Stimulated activated CD8-positive, alpha-beta memory T cell treated with anti-CD3 and anti-CD28 coated beads, Interleukin-15, amount 100 ng/mL, for 4 hours (primary cell): ENCODE data around the gene YTHDF1.
"Not testable (repeated sequence)": the region's sequence is repeated elsewhere in the genome, so short reads cannot be mapped to it uniquely, and the experiment has no call there.

ENCODE experiments used
- DNase-seq, 2 donors: peaks; one replicate each; pipeline ENCODE4 v3.0.0-alpha.2; 2020; ENCODE audit warnings: low read depth in 2 of 2

The YTHDF1 gene

DNA sequence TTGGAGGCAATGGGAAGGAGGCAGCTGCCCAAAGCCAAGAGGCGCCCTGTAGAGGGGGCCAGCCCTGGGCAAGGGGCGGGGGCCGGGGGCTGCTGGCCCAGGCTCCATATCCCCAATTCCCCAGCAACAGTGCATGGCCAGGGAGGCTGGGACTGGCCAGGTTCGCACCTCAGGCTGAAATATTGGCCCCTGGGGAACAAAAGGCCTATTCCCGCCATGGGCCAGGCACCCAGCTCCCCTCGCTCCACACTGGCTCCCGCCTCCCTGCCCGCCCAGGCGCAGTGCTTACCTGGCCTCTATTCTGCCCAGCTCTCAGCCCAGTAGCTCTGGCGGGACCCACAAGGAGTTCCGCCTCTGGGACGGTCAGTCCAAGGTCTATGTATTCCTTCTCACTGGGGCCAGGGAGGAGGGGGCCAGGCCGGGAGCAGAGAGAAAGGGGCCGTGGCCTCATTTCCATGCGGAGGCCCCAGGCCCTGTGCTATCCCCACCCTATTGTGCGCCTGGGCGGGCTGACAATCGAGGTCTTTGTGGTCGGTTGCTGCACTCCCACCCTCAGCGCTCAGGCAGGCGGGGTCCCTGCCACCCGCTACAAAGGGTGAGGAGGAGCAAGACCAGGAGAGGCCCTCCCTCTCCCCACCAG lies 42.3 kb downstream of the YTHDF1 start:
- no peak for DNase-seq

DNA sequence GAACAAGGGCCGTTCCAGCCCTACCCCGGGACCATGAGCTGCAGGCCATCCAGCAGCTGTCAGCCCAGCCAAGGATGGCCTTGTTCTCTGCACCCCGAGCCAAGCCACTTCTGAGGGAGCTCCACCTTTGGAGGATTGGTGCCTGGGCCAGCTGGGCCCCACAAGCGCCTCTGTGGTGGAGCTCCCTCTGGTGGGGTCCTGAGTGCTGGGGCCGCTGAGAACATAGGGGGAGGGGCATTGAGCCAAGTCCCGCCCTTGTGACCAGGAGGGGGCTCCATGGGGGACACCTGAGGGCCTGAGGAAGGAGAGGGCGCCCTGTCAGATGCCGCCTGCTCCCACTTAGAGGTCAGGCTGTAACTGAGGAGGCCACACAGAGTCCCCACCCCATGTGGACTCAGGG lies 43.2 kb downstream of the YTHDF1 start:
- no peak for DNase-seq

DNA sequence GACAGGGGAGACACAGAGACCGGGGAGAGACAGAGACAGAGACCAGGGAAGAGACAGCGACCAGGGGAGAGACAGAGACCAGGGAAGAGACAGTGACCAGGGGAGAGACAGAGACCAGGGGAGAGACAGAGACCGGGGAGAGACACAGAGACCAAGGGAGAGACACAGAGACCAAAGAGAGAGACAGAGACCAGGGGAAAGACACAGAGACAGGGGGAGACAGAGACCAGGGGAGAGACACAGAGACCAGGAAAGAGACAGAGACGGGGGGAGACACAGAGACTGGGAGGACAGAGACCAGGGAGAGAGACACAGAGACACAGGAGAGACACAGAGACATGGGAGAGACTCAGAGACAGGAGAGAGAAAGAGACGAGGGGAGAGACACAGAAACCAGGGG lies 43.9 kb downstream of the YTHDF1 start:
- no peak for DNase-seq

DNA sequence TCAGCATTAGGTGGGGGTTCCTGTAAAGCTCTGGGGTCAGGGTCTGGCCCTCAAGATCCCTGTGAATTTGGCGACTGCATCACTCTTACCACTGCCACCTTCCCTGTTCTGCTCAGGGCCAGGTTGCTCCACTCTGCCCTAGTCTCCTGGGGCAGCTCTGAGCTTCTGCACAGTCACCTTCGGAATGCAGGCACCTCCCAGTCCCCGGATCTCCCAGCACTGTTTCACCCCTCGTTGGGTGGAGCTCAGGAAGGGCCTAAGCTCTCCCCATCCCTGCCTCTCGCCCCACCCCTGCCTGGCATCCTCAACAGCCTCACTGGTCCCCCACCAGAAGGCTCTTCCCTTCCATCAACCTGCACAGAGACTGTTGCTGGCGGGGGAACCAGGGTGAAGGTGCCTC lies 46.2 kb downstream of the YTHDF1 start:
- no peak for DNase-seq

DNA sequence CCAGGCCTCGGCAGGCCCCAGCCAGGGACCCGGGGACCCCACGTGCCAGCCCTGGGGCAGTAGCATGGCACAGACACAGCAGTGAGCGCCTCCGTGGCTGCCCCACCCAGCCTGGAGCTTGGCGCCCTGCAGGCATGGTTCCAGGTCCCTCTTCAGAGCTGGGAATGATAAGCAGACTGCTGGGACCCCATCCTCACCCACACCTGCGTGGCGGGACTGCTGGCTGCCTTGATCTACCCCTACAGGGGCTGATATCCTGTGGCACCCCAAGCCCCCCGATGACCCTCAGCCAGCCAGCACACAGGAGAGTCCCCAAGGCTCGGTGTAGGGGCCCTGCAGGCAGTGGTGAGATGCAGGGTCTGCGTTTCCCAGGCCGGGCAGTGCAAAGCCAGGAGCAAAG lies 47.1 kb downstream of the YTHDF1 start:
- no peak for DNase-seq

DNA sequence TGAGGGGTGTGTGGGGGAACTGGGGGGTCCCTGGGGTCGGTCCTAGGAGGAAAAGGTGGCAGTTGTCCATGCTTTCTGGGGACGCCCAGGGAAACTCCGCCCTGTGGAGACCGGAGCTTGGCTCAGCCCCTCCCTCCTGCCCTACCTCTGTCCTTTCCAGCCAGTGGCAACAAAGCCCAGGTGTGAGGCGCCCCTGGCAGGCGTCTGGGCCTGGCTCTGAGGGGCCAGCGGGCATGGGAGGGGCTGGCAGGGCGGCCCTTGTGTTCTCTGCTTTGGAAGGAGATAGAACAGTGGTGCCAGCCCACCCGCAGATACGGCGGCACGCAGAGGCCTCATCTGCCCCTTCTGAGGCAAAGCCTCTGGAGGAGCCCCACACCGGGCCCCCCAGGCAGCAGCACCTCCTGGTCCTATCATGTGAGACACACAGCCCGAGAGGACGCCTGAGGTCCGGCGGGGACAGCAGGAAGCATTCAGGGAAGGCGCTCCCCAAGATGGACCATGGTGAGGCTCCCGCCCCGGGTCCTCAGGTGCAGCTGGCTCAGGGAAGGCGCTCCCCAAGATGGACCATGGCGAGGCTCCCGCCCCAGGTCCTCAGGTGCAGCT lies 47.9 kb downstream of the YTHDF1 start:
- no peak for DNase-seq

DNA sequence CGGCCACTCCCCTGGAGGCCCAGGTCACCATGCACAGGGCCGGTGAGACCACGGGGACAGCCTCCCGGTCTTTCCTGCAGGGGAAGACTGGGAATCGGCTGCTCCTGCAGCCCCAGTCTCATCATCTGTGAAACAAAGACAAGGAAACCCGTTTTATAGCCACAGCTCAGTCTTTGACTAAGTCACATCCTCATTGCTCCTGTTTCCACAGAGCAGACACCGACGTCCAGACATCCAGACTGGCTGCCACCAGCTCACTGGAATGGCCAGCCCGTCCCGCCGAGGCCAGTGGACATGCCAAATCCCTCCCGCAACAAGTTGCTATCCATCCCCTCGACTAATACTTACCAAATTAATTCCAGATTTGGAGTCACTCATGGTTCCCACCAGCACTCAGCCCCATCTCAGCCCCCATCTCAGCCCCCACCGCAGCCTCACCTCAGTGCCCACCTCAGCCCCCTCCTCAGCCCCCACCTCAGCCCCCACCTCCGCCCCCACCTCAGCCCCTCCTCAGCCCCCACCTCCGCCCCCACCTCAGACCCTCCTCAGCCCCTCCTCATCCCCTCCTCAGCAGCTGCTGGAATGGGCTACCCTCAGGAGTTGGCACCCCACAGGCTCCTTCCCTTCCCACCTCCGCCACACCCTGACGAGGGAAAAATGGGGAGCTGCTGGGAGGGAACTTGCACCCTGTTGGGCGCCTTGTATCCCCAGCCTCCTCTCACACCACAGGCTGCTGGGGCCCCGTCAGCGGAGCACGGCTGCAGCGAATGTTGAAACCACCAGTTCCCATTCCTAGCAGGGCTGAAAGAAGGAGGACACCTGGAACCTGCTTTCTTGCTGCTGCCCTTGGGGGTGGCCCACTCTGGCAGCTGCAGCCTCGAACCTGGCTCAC lies 48.7 kb downstream of the YTHDF1 start:
- DNase-seq: no peak

DNA sequence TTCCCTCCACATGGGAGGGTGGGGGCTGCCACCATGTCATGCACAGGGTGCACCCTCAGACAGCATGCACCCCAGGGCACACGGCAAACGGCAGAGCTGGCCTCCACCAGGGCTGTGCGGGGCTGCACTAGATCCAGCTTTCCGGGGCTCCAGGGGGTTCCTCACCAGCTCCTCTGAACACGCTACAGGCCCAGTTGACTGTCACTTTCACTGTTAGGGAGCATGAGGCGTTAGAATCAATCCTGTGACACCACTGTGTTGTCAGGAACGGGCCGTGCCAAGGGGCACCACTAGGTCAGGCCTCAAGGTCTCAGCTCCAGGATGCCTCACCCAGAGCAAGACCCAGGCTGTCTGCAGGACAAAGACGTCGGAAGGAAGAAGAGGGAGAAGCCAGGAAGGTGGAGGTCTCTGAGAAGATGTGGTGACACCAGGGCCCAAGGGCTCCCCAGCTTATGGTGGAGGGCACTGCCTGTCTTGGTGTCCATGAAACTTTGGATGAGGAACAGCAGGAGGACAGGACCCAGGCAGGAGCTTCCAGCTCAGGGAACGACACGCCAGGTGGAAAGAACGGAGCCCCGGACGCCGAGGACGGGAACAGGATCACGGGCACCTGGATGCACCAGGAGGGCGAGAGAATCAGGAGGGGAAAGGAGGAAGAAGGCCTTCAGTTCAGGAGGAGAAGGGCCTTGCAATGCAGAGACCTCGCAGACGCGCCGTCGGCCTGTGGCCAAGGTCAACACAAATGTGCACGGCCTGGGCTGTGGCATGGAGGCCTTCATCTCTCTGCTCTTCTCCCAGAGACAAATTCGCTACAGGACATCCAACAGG lies 49.5 kb downstream of the YTHDF1 start:
- DNase-seq: no peak

DNA sequence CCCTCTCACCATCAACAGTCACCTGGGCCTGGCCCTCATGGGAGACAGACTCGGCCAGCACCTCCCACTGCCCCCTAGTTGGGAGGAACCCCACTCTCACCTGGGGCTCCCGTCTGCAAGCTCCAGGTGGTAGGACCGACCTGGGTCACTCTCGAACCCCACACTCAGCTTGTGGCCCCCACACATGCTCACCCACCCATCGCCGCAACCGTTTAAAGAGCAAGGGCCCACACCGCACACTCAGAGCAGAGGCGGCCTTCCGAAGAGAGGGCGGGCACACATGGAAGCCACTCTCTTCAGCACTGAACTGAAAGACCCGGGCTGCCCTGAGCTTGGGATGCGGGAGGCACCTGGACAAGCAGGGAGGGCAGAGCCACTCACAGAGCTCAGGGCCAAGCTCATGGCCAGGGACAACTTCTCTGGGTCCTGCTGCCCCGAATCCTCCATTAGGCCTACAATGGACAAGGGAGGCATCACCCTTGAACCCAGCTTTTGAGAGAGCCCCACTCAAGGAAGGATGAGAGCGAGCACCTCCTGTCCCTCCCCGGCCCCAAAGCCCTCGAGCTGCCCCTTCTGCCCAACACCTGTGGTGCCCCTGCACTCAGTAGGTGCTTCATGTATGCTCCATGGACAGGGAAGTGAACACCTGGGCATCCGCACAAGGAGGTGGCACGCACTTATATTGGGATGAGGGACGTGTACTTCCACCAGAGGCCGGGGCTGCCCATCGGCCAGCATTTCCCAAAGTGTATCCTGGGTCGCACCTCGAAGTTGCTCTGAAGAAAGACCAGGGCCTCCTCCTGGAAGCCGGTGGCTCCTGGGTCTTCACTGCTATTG lies 50.4 kb downstream of the YTHDF1 start:
- no peak for DNase-seq

DNA sequence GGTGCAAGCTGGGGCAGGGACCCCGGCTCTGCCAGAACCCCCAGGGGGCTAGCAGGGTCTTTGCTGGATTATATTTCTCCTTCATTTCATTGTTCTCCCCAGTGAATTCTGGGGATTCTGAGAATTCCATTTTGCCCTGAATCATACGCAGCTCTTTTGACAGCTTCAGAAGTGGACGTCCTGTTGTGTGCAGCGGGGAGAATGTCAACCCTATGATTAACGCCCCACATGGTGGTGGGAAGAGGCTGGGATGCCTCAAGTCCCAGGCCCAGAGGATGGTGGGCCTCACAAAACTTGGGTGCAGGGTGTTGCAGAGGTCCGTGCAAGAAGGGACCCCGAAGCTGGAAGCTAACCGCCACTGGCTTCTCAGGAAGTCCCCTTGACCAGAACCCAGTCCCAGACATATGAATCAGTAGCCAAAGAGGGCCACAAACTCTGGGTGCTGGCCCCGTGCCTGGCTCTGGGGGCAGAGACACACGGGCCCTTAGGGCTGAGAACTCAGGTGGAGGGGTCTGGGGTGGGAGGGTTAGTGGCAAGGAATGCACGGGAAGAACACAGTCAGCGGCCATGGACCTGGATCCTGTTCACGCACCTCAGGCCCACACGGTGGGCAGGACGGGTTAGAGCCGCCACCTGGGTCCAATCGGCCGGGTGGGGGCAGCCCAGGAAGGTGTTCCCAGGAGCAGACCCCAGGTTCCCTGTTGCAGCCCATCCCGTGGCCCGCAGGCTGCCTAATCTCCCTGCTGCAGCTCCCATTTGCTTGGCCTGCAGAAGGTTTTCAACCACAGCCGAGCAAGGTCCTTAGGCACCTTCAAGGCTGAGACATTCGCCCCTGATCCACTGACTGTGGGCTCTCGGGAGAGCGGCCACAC lies 51.2 kb downstream of the YTHDF1 start:
- no peak for DNase-seq

DNA sequence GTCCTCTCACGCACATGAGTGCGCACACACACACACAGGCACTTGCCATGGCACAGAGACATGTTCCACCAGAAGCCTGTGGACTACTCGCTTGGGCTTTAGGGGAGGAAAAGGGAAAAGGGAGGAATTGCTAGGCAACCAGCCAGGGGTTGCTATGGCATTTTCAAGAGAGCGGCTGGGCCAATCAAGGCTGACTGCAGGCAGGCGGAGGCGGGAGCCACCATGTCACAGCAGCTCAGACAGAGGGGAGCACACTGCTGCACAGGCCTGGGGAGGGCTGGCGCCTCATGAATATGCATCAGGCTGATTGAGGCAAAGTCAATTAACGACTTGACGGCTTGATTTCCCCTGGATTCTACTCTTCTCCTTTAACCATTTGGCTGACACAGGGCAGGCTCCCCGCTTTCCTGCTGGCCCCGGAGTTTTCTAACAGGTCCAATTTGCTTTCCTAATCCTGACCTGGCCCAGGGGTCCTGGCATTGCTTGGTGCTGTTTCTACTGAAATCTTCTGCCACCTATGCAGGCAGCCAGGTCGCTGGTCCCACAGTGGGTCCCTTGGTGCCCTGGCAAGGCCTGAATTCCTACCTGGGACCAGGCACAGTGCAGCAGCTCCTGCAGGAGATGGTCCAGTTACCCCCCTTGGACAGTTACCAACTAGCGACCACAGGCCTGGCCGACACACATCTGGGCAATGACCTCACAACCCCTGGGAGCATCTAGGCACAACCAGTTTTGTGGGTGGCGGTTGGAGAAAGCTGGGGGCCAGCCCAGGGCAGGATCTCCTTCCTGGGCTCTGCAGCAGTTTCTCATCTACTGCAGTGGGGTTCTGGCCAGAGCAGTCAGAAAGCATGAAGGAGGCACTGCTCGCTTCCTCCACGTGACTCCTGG lies 52.1 kb downstream of the YTHDF1 start:
- no peak for DNase-seq

DNA sequence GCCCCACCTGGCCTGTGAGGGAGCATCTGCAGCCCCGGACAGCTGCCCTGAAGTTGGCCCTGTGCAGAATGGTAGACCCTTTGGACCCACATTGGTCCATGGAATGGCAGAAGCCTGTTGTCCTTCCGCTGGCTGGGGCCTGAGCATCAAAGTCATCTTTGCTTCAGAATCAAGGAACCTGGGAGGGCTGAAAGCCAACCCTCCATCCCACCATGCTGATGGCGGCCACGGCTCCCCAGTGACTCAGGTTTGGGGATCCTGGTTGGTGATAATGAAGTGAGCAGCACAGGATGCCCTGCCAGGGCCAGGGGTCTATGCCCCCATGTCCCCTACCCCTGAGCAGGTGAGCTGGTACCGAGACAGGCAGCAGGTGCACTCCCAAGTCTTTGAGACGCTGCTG lies 52.8 kb downstream of the YTHDF1 start:
- no peak for DNase-seq

DNA sequence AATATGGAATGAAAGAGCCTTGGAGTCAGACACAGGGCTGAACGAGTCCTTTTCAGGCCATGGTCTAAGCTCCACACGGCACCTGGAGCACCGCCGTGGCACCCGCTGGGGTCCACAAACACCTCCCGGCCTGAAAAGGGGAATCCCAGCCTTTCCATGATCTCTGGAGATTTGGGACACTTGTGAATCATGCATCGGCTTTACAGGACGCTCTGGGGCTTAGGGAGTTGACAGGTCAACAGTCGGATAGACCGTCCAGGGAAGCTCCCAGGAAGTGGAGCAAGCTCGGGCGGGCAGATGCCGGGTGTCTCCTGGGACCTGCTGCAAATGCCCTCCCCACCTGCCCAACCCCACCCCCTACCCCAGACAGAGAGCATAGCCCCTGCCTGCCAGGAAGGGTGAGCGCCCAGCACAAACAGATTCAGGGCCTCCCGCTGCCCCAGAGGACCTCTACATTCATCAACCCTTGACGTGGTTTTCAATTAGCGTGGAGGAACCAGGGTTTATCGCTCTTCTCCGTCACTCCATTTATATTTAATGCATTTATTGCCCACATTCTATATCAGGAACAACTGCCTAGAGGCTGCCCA lies 53.6 kb downstream of the YTHDF1 start:
- DNase-seq: no peak

DNA sequence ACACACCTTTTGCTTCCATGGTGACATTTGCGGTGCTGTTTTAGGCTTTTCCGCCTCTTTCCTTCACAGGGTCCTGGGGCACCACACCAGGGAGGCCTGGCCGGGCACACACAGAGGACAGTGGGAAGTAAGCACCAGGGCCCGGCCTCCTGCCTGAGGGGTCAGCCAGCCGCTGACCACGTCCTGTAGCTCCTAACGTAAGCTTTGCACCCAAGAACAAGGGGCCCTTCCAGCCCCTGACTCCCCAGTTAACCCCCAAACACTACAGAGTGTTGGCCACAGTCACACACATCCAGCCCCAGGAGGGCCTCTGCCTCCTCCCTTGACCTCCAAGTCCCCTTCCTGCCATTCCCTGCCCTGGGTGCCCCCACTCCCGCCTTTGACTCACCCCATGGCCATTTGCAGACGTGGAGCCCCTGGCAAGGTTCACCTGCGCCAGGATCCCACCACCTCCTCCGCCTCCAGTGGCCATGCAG lies 54.7 kb downstream of the YTHDF1 start:
- no peak for DNase-seq

DNA sequence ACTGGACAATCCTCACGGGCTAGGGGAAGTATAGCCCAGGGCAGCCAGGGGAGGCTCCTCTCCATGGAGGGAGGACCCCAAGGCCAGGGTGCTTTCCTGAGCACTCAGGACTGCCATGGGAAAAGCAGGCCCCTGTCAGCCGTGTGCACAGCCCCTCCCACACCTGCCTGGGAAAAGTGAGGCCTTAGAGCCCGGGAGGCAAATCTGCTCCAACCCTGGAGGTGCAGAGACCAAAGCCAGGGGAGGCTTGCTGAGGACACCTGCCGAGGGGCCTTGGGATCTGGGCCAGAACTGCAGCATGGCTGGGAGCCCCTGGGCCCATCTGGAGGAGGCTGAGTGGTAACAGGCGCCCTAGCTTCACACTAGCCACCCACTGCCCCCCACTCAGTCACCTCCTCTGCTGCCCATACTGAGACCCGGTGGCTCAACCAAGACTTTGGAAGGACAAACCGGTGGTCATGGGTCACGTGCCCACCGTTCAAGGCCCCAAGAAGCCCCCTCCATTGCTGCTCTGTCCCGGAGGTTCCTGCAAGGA lies 55.2 kb downstream of the YTHDF1 start:
- DNase-seq: no peak

DNA sequence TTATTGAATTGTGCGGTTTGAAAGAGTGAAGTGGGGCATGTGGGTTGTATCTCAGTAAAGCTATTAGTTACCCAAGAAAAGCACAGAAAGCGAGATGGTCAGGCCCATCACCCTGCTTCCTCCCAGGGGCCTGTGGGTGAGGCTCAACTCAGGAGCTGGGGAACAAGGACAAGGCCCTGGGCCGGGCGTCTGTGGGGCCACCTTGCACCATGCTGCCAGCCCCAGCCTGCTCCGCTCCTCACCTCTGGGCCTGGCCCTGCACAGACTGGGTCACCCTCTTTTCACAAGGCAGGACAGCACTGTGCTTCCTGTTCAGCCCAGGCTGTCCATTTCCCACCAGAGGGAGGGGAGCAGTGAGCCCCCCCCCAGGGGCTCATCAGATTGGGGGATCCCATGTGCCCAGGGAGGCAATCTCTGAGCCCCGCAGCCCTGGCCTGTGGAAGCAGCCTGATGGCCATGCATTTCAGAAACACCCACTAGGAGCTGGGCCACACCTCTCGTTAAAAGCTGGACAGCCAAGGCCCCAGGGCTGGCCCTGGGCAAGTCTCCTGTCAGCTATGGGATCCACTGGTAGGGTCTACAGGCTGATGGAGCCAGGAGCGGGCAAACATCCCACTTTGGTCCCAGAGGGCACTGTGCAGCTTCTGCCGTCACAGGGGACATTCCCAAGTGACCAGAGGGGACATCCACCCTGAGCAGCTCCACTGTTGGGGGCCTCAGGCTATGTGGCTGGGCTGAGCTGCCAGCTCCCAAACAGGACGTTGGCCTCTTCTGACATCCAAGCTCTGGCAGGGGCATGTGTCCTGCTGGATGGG lies 55.9 kb downstream of the YTHDF1 start:
- no peak for DNase-seq

DNA sequence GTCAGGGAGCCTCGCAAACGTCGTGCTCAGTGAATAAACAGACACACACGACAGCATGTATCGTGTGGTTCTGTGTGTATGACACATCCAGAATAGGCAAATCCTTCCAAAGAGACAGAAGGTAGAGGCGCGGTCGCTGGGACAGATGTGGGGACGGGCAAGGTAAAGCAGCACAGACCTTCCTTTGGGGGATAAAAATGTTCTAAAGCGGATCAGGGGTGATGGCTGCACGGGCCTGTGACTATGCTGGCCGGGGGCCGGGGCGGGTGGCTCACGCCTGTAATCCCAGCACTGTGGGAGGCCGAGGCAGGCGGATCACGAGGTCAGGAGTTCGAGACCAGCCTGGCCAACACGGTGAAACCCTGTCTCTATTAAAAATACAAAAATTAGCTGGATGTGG lies 56.7 kb downstream of the YTHDF1 start:
- DNase-seq: not testable (repeated sequence)
